Thyroid gland (tissue), 4 donors: ENCODE results near the gene CLPX.

ENCODE experiments used
- CTCF ChIP-seq, 6 experiments: fragments of 200-600 bp in 3 of 6; fragments of 450-650 bp in 3 of 6; sonication (generic) in 3 of 6; IDR thresholded peaks; one replicate each; pipeline ENCODE4 v1.5.1; 2016 to 2019; ENCODE audit warnings: antibody characterized with exemption in 6 of 6, mild to moderate bottlenecking in 2 of 6, inconsistent platforms in 1 of 6, moderate library complexity in 1 of 6
- POLR2A ChIP-seq, 2 donors: fragments of 450-650 bp; IDR thresholded peaks; one replicate each; pipeline ENCODE4 v1.6.1; 2017; ENCODE audit warnings: antibody characterized with exemption in 2 of 2, mild to moderate bottlenecking in 2 of 2, moderate library complexity in 1 of 2

- TF ChIP-seq CTCF (IDR thresholded peaks at IDR 0.05): no peak
- TF ChIP-seq POLR2A (IDR thresholded peaks at IDR 0.05): no peak
Measured at GRCh38 chr15:65196637-65197336, 11.6 kb upstream of the CLPX start.
